Activated naive CD8-positive, alpha-beta T cell treated with anti-CD3 and anti-CD28 coated beads for 36 hours (primary cell): Measurements from ENCODE around the gene DHRS7B. TPM values are rescaled to one million over a fixed set of nuclear protein-coding genes. Genes with fewer than 3 reads are reported as not detected.

ENCODE experiments used
- DNase-seq: peaks from one replicate; pipeline ENCODE4 v3.0.0; 2021
- H3K27ac Mint-ChIP-seq: one replicate; pipeline ENCODE4 v1.8.0; 2022; ENCODE audit warnings: mild to moderate bottlenecking, moderate library complexity, mixed read lengths
- H3K27me3 Mint-ChIP-seq: one replicate; pipeline ENCODE4 v1.8.0; 2022; ENCODE audit warnings: mild to moderate bottlenecking, mixed read lengths
- H3K36me3 Mint-ChIP-seq: one replicate; pipeline ENCODE4 v1.8.0; 2021; ENCODE audit warnings: mild to moderate bottlenecking, mixed read lengths
- H3K4me1 Mint-ChIP-seq: one replicate; pipeline ENCODE4 v1.8.0; 2021; ENCODE audit warnings: mixed read lengths
- H3K4me3 Mint-ChIP-seq: one replicate; pipeline ENCODE4 v1.8.0; 2022; ENCODE audit warnings: mild to moderate bottlenecking, moderate library complexity, mixed read lengths
- H3K9me3 Mint-ChIP-seq: one replicate; pipeline ENCODE4 v1.8.0; 2022; ENCODE audit warnings: mixed read lengths
- total RNA-seq, 2 experiments: library from RNA; stranded (reverse); gene quantifications; one replicate each; pipeline ENCODE4 v1.2.3, GENCODE V29; 2021

The DHRS7B gene
- total RNA-seq, 2 experiments from 2014 or later, result 19.2 to 20.3 TPM

GRCh38 chr17:21233581-21234347 lies 107.0 kb downstream of the DHRS7B start:
- Mint-ChIP-seq H3K4me1 (no peaks in the 10 kb centered on the region), H3K27ac (no peak overlapping the region), H3K9me3 (no peaks in the 10 kb centered on the region), H3K36me3 (peaks cover 4% of the 10 kb centered on the region), H3K4me3 (no peak overlapping the region), H3K27me3 (no peaks in the 10 kb centered on the region)
- DNase-seq, result no peak

- no peaks in the 10 kb centered on the region for H3K27me3 Mint-ChIP-seq
- no peak overlapping the region for H3K4me3 Mint-ChIP-seq
- DNase-seq, result no peak
These were observed 109.2 kb downstream of the DHRS7B start for GRCh38 chr17:21235921-21236320.

DNA sequence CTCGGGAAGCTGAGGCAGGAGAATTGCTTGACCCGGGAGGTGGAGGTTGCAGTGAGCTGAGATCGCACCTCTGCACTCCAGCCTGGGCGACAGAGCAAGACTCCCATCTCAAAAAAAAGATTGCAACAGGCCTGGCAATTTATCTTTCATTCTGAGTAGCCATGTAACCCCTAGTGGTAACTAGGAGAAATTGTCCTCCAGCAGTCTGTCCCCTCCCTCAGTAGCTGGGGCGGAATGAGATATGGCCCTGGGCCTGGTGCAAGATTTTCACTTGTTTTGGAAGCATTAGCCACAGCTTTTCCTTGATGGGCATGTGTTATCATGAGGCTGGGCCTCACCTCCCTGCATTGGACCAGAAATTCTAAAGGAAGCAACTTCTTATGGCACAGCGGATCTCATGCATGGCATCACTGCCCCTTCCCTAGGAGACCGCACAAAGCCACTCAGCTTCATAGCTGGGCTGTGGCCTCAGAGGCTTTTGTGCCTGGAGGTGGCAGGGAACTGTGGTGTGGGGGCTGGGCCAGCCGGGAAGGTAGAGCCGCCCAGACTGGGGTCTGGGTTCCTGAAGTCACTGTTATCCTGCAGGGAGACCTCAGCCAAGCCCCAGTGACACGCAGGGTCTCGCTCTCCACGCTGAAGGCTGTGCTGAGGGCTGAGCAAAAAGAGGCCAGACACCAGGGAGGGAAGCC lies 113.1 kb downstream of the DHRS7B start:
- no peaks in the 10 kb centered on the region for H3K4me1 Mint-ChIP-seq
- H3K27me3 Mint-ChIP-seq, result no peaks in the 10 kb centered on the region
- no peak overlapping the region for H3K27ac Mint-ChIP-seq
- no peaks in the 10 kb centered on the region for H3K9me3 Mint-ChIP-seq
- no peak overlapping the region for H3K4me3 Mint-ChIP-seq
- H3K36me3 Mint-ChIP-seq, result no peaks in the 10 kb centered on the region
- no peak for DNase-seq

More at GRCh38 chr17:21235921-21236320, 109.2 kb downstream of the DHRS7B start:
- Mint-ChIP-seq H3K9me3 (no peaks in the 10 kb centered on the region), H3K36me3 (peaks cover 4% of the 10 kb centered on the region), H3K27ac (no peak overlapping the region), H3K4me1 (no peaks in the 10 kb centered on the region)

GRCh38 chr17:21240369-21241055 lies 113.7 kb downstream of the DHRS7B start:
- Mint-ChIP-seq H3K4me3 (no peak overlapping the region), H3K36me3 (no peaks in the 10 kb centered on the region), H3K27me3 (no peaks in the 10 kb centered on the region), H3K9me3 (no peaks in the 10 kb centered on the region), H3K4me1 (peaks cover 2% of the 10 kb centered on the region), H3K27ac (no peak overlapping the region)
- DNase-seq, result no peak

Other genes with a start within 250 kb of the DHRS7B start
- gene USP22, start 84.0 kb upstream of the DHRS7B start, total RNA-seq, result 100 to 1,000 TPM; 178 to 183 TPM
- 10 to 100 TPM; 28.3 to 29.8 TPM for gene TMEM11, start 87.2 kb downstream of the DHRS7B start, total RNA-seq
- gene NATD1, start 126.4 kb downstream of the DHRS7B start, total RNA-seq, result 1 to 10 TPM in 1 of 2 experiments, under 1 TPM in 1; 0.90 to 1.1 TPM
- 100 to 1,000 TPM; 136 to 139 TPM for gene MAP2K3, start 157.7 kb downstream of the DHRS7B start, total RNA-seq
- not detected for gene KCNJ12, start 249.4 kb downstream of the DHRS7B start, total RNA-seq